HEK293 (cell line): ENCODE data around the gene GJA9.
A peak's percentile ranks its signal among the peaks of the same experiment; 100 is the strongest.

Experiments
- CTCF ChIA-PET: fragments of 350-600 bp; formaldehyde crosslinking; extraction: SDS; loops from one replicate; lab custom pipeline; 2021; ENCODE audit warnings: antibody characterized with exemption; lab: Yijun Ruan, JAX
- POLR2A ChIA-PET: fragments of 300-600 bp; formaldehyde crosslinking; extraction: SDS; loops from one replicate; lab custom pipeline; 2020; ENCODE audit warnings: antibody characterized with exemption, inconsistent platforms; lab: Yijun Ruan, JAX
- H3K27ac ChIP-seq: fragments of 200-500 bp; sonication (Bioruptor generic); 2 replicates; pipeline ENCODE4 v1.5.1; 2014; ENCODE audit warnings: low read depth, low read length, control low read depth, inconsistent platforms; ENCODE audit errors: extremely low read depth
- H3K36me3 ChIP-seq, 2 experiments: fragments of 200-500 bp in 1 of 2; sonication (Bioruptor generic) in 1 of 2; 1 replicate in 1 of 2; 2 replicates in 1 of 2; pipeline ENCODE4 v1.5.1; 2014 to 2017; ENCODE audit warnings: inconsistent platforms in 2 of 2, low read length in 2 of 2; ENCODE audit not compliant: control insufficient read depth in 2 of 2, insufficient read depth in 1 of 2
- H3K4me1 ChIP-seq: fragments of 200-500 bp; sonication (Bioruptor generic); 2 replicates; pipeline ENCODE4 v1.5.1; 2014; ENCODE audit warnings: mild to moderate bottlenecking, low read length, inconsistent platforms; ENCODE audit not compliant: control insufficient read depth, insufficient read depth
- H3K4me3 ChIP-seq: 2 replicates; pipeline ENCODE4 v1.5.1; 2011; ENCODE audit warnings: low read depth, mild to moderate bottlenecking, control low read depth, low read length, moderate library complexity
- H3K9me3 ChIP-seq: fragments of 200-500 bp; sonication (Bioruptor generic); 2 replicates; pipeline ENCODE4 v1.5.1; 2014; ENCODE audit warnings: low read depth, low read length, inconsistent platforms; ENCODE audit not compliant: control insufficient read depth, insufficient read depth
- BCL11B ChIP-seq: fragments of 450-650 bp; formaldehyde crosslinking; IDR thresholded peaks from 2 replicates; pipeline ENCODE4 v1.5.1; 2016; ENCODE audit warnings: low read depth, missing biosample characterization, missing genetic modification characterization
- EGR2 ChIP-seq: fragments of 450-650 bp; formaldehyde crosslinking; IDR thresholded peaks from 2 replicates; pipeline ENCODE4 v1.5.1; 2016; ENCODE audit warnings: low read depth, missing biosample characterization, missing genetic modification characterization
- GLI4 ChIP-seq: fragments of 450-650 bp; formaldehyde crosslinking; IDR thresholded peaks from 2 replicates; pipeline ENCODE4 v1.5.1; 2016; ENCODE audit warnings: missing biosample characterization, missing genetic modification characterization
- GLIS2 ChIP-seq: fragments of 450-650 bp; formaldehyde crosslinking; IDR thresholded peaks from 2 replicates; pipeline ENCODE4 v1.5.1; 2016; ENCODE audit warnings: missing biosample characterization, missing genetic modification characterization
- PRDM10 ChIP-seq: fragments of 450-650 bp; formaldehyde crosslinking; IDR thresholded peaks from 2 replicates; pipeline ENCODE4 v1.5.1; 2016; ENCODE audit warnings: missing biosample characterization, missing genetic modification characterization
- ZBTB26 ChIP-seq: fragments of 450-650 bp; formaldehyde crosslinking; optimal IDR thresholded peaks from 2 replicates; pipeline ENCODE3; 2016; ENCODE audit warnings: missing biosample characterization, mild to moderate bottlenecking, missing genetic modification characterization
- ZBTB48 ChIP-seq: fragments of 450-650 bp; formaldehyde crosslinking; IDR thresholded peaks from 2 replicates; pipeline ENCODE4 v1.5.1; 2016; ENCODE audit warnings: missing biosample characterization, missing genetic modification characterization
- ZFP41 ChIP-seq: fragments of 450-650 bp; formaldehyde crosslinking; IDR thresholded peaks from 2 replicates; pipeline ENCODE4 v1.5.1; 2016; ENCODE audit warnings: missing biosample characterization, missing genetic modification characterization, borderline replicate concordance
- ZNF133 ChIP-seq: fragments of 450-650 bp; formaldehyde crosslinking; IDR thresholded peaks from 2 replicates; pipeline ENCODE4 v1.5.1; 2016; ENCODE audit warnings: missing biosample characterization, missing genetic modification characterization
- ZNF202 ChIP-seq: fragments of 450-650 bp; formaldehyde crosslinking; IDR thresholded peaks from 2 replicates; pipeline ENCODE4 v1.5.1; 2016; ENCODE audit warnings: missing biosample characterization, missing genetic modification characterization, borderline replicate concordance
- ZNF488 ChIP-seq: fragments of 450-650 bp; formaldehyde crosslinking; IDR thresholded peaks from 2 replicates; pipeline ENCODE4 v1.5.1; 2016; ENCODE audit warnings: missing biosample characterization, missing genetic modification characterization
- ZNF785 ChIP-seq: fragments of 450-650 bp; formaldehyde crosslinking; IDR thresholded peaks from 2 replicates; pipeline ENCODE4 v1.5.1; 2016; ENCODE audit warnings: missing biosample characterization, missing genetic modification characterization
- TF ChIP-seq, protein P1 (sequence below): fragments of 450-650 bp; formaldehyde crosslinking; IDR thresholded peaks from 2 replicates; pipeline ENCODE4 v1.5.1; 2016; ENCODE audit warnings: missing biosample characterization, missing genetic modification characterization
- TF ChIP-seq, protein P2 (sequence below): fragments of 450-650 bp; formaldehyde crosslinking; IDR thresholded peaks from 2 replicates; pipeline ENCODE4 v1.5.1; 2017; ENCODE audit warnings: missing biosample characterization, missing genetic modification characterization
- TF ChIP-seq, protein P3 (sequence below): fragments of 450-650 bp; formaldehyde crosslinking; IDR thresholded peaks from 2 replicates; pipeline ENCODE4 v1.5.1; 2016; ENCODE audit warnings: missing biosample characterization, missing genetic modification characterization

Gene GJA9

GRCh38 chr1:38834221-38834782, 47.1 kb downstream of the GJA9 start:
- POLR2A ChIA-PET, result no interaction called here
- TF ChIP-seq BCL11B (tag by site-specific recombination) (no peak), ZFP41 (tag by site-specific recombination) (no peak), ZBTB26 (tag by site-specific recombination) (no peak), GLI4 (tag by site-specific recombination) (no peak), ZNF785 (tag by site-specific recombination) (no peak), PRDM10 (tag by site-specific recombination) (no peak), ZBTB48 (tag by site-specific recombination) (0 out of 2 replicates have a peak, but pooled peaks have one; percentile 24), ZNF202 (tag by site-specific recombination) (no peak), ZNF133 (tag by site-specific recombination) (no peak), ZNF488 (tag by site-specific recombination) (no peak), GLIS2 (tag by site-specific recombination) (no peak)
- TF ChIP-seq, protein P1, sequence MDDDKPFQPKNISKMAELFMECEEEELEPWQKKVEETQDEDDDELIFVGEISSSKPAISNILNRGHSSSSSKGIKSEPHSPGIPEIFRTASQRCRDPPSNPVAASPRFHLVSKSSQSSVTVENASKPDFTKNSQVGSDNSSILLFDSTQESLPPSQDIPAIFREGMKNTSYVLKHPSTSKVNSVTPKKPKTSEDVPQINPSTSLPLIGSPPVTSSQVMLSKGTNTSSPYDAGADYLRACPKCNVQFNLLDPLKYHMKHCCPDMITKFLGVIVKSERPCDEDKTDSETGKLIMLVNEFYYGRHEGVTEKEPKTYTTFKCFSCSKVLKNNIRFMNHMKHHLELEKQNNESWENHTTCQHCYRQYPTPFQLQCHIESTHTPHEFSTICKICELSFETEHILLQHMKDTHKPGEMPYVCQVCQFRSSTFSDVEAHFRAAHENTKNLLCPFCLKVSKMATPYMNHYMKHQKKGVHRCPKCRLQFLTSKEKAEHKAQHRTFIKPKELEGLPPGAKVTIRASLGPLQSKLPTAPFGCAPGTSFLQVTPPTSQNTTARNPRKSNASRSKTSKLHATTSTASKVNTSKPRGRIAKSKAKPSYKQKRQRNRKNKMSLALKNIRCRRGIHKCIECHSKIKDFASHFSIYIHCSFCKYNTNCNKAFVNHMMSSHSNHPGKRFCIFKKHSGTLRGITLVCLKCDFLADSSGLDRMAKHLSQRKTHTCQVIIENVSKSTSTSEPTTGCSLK (tag by site-specific recombination), result no peak
- TF ChIP-seq, protein P2, sequence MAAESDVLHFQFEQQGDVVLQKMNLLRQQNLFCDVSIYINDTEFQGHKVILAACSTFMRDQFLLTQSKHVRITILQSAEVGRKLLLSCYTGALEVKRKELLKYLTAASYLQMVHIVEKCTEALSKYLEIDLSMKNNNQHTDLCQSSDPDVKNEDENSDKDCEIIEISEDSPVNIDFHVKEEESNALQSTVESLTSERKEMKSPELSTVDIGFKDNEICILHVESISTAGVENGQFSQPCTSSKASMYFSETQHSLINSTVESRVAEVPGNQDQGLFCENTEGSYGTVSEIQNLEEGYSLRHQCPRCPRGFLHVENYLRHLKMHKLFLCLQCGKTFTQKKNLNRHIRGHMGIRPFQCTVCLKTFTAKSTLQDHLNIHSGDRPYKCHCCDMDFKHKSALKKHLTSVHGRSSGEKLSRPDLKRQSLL (tag by site-specific recombination), result peak; percentile 51; the same call in 1 of the 2 replicates
- H3K27ac ChIP-seq, result no peak overlapping the region
- H3K36me3 ChIP-seq, result peaks cover 0 to 23% of the 10 kb centered on the region in 2 experiments; a peak in 1 of 3 replicates
- H3K9me3 ChIP-seq, result no peaks in the 10 kb centered on the region
- no peaks in the 10 kb centered on the region for H3K4me1 ChIP-seq
- no peak overlapping the region for H3K4me3 ChIP-seq
- CTCF ChIA-PET, result interaction anchor here (0.5 to 2.2 kb wide), 16 partner anchors 8 to 975 kb away, joined by 3 to 14 read pairs (median 4); partner anchors contain the start of gene MTF1

- POLR2A ChIA-PET, result interaction anchor here (0.6 kb wide), 1 partner anchor 257 kb away, joined by 3 read pairs; no protein-coding TSS in a partner anchor
- Histone ChIP-seq H3K9me3 (no peaks in the 10 kb centered on the region), H3K27ac (no peak overlapping the region), H3K36me3 (peaks cover 0 to 11% of the 10 kb centered on the region in 2 experiments; a peak in 1 of 3 replicates), H3K4me1 (no peaks in the 10 kb centered on the region), H3K4me3 (no peak overlapping the region)
- TF ChIP-seq, protein P3, sequence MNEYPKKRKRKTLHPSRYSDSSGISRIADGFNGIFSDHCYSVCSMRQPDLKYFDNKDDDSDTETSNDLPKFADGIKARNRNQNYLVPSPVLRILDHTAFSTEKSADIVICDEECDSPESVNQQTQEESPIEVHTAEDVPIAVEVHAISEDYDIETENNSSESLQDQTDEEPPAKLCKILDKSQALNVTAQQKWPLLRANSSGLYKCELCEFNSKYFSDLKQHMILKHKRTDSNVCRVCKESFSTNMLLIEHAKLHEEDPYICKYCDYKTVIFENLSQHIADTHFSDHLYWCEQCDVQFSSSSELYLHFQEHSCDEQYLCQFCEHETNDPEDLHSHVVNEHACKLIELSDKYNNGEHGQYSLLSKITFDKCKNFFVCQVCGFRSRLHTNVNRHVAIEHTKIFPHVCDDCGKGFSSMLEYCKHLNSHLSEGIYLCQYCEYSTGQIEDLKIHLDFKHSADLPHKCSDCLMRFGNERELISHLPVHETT (tag by site-specific recombination), result no peak
- TF ChIP-seq EGR2 (tag by site-specific recombination), result 0 out of 2 replicates have a peak, but pooled peaks have one; percentile 9
- CTCF ChIA-PET, result interaction anchor here (0.5 to 2.3 kb wide), 5 partner anchors 8 to 795 kb away, joined by 3 to 7 read pairs (median 3); no protein-coding TSS in a partner anchor
Measured at GRCh38 chr1:38833146-38833545, 48.2 kb downstream of the GJA9 start.
